NCI-H526 (cell line): ENCODE results near the gene SNIP1.
A peak's percentile ranks its signal among the peaks of the same experiment; 100 is the strongest.
"Not testable (repeated sequence)": the region's sequence is repeated elsewhere in the genome, so short reads cannot be mapped to it uniquely, and the experiment has no call there.

ENCODE experiments used
- DNase-seq, 2 experiments: peaks; one replicate each; lab custom pipeline; 2025; lab: John Stamatoyannopoulos, UW

Gene SNIP1

GRCh38 chr1:37514350-37515184, 39.5 kb downstream of the SNIP1 start, which contains the start of gene MEAF6:
Gene MEAF6 (minus strand): TSS chr1:37514766. CDS start chr1:37514746, 20 bp downstream.
- DNase-seq: peak; percentile 89 to 98

- DNase-seq: peak; percentile 44 to 82
Observed at GRCh38 chr1:37513795-37514349, 40.2 kb downstream of the SNIP1 start.

- peak in 1 of 2 experiments; percentile 22 for DNase-seq
Observed at GRCh38 chr1:37509181-37509580, 44.9 kb downstream of the SNIP1 start.

- no peak for DNase-seq
Observed at GRCh38 chr1:37506740-37507139, 47.4 kb downstream of the SNIP1 start.

- DNase-seq: not testable (repeated sequence)
Observed at GRCh38 chr1:37502791-37503190, 51.3 kb downstream of the SNIP1 start.

GRCh38 chr1:37502104-37502503, 52.0 kb downstream of the SNIP1 start:
- DNase-seq: no peak

GRCh38 chr1:37501661-37502060, 52.4 kb downstream of the SNIP1 start:
- DNase-seq: no peak

GRCh38 chr1:37498872-37499617, 55.0 kb downstream of the SNIP1 start:
- no peak for DNase-seq

GRCh38 chr1:37497832-37498231, 56.3 kb downstream of the SNIP1 start:
- DNase-seq: peak; percentile 66 to 73

- no peak for DNase-seq
Observed at GRCh38 chr1:37495875-37496274, 58.2 kb downstream of the SNIP1 start.

- DNase-seq: no peak
Observed at GRCh38 chr1:37493336-37494098, 60.6 kb downstream of the SNIP1 start.

GRCh38 chr1:37487619-37487984, 66.5 kb downstream of the SNIP1 start:
- no peak for DNase-seq

- peak; percentile 56 to 84 for DNase-seq
Observed at GRCh38 chr1:37486680-37487618, 67.1 kb downstream of the SNIP1 start.

GRCh38 chr1:37485902-37486679, 68.0 kb downstream of the SNIP1 start:
- DNase-seq: no peak
